ENCODE results near the gene ATG16L1. TPM values are rescaled to one million over a fixed set of nuclear protein-coding genes. Genes with fewer than 3 reads are reported as not detected.

Gene ATG16L1
- total RNA-seq, 1 experiment from 2014 or later, result 43.2 TPM

GRCh38 chr2:233260661-233261060, 9.2 kb downstream of the ATG16L1 start:
- H3K9me3 ChIP-seq (ENCODE audit: low read depth, low read length, poor library complexity, severe bottlenecking), result no peaks in the 10 kb centered on the region
- peaks cover 78% of the 10 kb centered on the region for H3K36me3 ChIP-seq (ENCODE audit: insufficient read depth, low read length, poor library complexity, severe bottlenecking)
- no TSS peak for BruUV-seq (replicated peaks)
- no peak for TF ChIP-seq EZH2 (IDR thresholded peaks at IDR 0.05; ENCODE audit: borderline replicate concordance, low read depth, low read length, poor library complexity, severe bottlenecking)
- no peak for TF ChIP-seq CTCF (conservative IDR thresholded peaks at IDR 0.05; ENCODE audit: low read depth, low read length)
- no peak for DNase-seq (ENCODE audit: low spot score)
- H3K27me3 ChIP-seq (replicated peaks; ENCODE audit: insufficient read depth, low read depth, low read length, poor library complexity), result no peaks in the 10 kb centered on the region
- intact Hi-C loops (cut with micrococcal nuclease; ENCODE audit: unreplicated experiment), result no loop called here
- CTCF ChIA-PET, result no interaction called here
- no peak overlapping the region for H3K4me3 ChIP-seq (ENCODE audit: low read depth, low read length, poor library complexity, severe bottlenecking)
- POLR2A ChIA-PET (ENCODE audit: low non-redundant PET), result no interaction called here
- no peaks in the 10 kb centered on the region for H3K4me1 ChIP-seq (ENCODE audit: insufficient read depth, low read length, poor library complexity, severe bottlenecking)
- no peak overlapping the region for H3K27ac ChIP-seq (ENCODE audit: low read depth, low read length, poor library complexity, severe bottlenecking)

GRCh38 chr2:233261819-233262555, 10.5 kb downstream of the ATG16L1 start:
- Histone ChIP-seq H3K9me3 (ENCODE audit: low read depth, low read length, poor library complexity, severe bottlenecking) (no peaks in the 10 kb centered on the region), H3K36me3 (ENCODE audit: insufficient read depth, low read length, poor library complexity, severe bottlenecking) (peaks cover 78% of the 10 kb centered on the region), H3K4me1 (ENCODE audit: insufficient read depth, low read length, poor library complexity, severe bottlenecking) (no peaks in the 10 kb centered on the region), H3K27me3 (replicated peaks; ENCODE audit: insufficient read depth, low read depth, low read length, poor library complexity) (no peaks in the 10 kb centered on the region), H3K27ac (ENCODE audit: low read depth, low read length, poor library complexity, severe bottlenecking) (no peak overlapping the region), H3K4me3 (ENCODE audit: low read depth, low read length, poor library complexity, severe bottlenecking) (no peak overlapping the region)
- POLR2A ChIA-PET (ENCODE audit: low non-redundant PET), result no interaction called here
- no TSS peak for BruUV-seq (replicated peaks)
- no peak for DNase-seq (ENCODE audit: low spot score)
- intact Hi-C loops (cut with micrococcal nuclease; ENCODE audit: unreplicated experiment), result no loop called here
- CTCF ChIA-PET, result no interaction called here
- no peak for TF ChIP-seq EZH2 (IDR thresholded peaks at IDR 0.05; ENCODE audit: borderline replicate concordance, low read depth, low read length, poor library complexity, severe bottlenecking)
- TF ChIP-seq CTCF (conservative IDR thresholded peaks at IDR 0.05; ENCODE audit: low read depth, low read length), result no peak

GRCh38 chr2:233262562-233262961, 11.1 kb downstream of the ATG16L1 start:
- H3K4me3 ChIP-seq (ENCODE audit: low read depth, low read length, poor library complexity, severe bottlenecking), result no peak overlapping the region
- TF ChIP-seq EZH2 (IDR thresholded peaks at IDR 0.05; ENCODE audit: borderline replicate concordance, low read depth, low read length, poor library complexity, severe bottlenecking), result no peak
- no peak for DNase-seq (ENCODE audit: low spot score)
- H3K9me3 ChIP-seq (ENCODE audit: low read depth, low read length, poor library complexity, severe bottlenecking), result no peaks in the 10 kb centered on the region
- BruUV-seq (replicated peaks), result no TSS peak
- intact Hi-C loops (cut with micrococcal nuclease; ENCODE audit: unreplicated experiment), result no loop called here
- ChIA-PET POLR2A (ENCODE audit: low non-redundant PET) (no interaction called here), CTCF (no interaction called here)
- peaks cover 78% of the 10 kb centered on the region for H3K36me3 ChIP-seq (ENCODE audit: insufficient read depth, low read length, poor library complexity, severe bottlenecking)
- no peaks in the 10 kb centered on the region for H3K27me3 ChIP-seq (replicated peaks; ENCODE audit: insufficient read depth, low read depth, low read length, poor library complexity)
- H3K4me1 ChIP-seq (ENCODE audit: insufficient read depth, low read length, poor library complexity, severe bottlenecking), result no peaks in the 10 kb centered on the region
- no peak overlapping the region for H3K27ac ChIP-seq (ENCODE audit: low read depth, low read length, poor library complexity, severe bottlenecking)

GRCh38 chr2:233263045-233263570, 11.6 kb downstream of the ATG16L1 start:
- Histone ChIP-seq H3K36me3 (ENCODE audit: insufficient read depth, low read length, poor library complexity, severe bottlenecking) (peaks cover 76% of the 10 kb centered on the region), H3K4me3 (ENCODE audit: low read depth, low read length, poor library complexity, severe bottlenecking) (no peak overlapping the region), H3K4me1 (ENCODE audit: insufficient read depth, low read length, poor library complexity, severe bottlenecking) (no peaks in the 10 kb centered on the region), H3K27me3 (replicated peaks; ENCODE audit: insufficient read depth, low read depth, low read length, poor library complexity) (no peaks in the 10 kb centered on the region), H3K27ac (ENCODE audit: low read depth, low read length, poor library complexity, severe bottlenecking) (no peak overlapping the region), H3K9me3 (ENCODE audit: low read depth, low read length, poor library complexity, severe bottlenecking) (no peaks in the 10 kb centered on the region)
- ChIA-PET CTCF (no interaction called here), POLR2A (ENCODE audit: low non-redundant PET) (no interaction called here)
- BruUV-seq (replicated peaks), result no TSS peak
- TF ChIP-seq EZH2 (IDR thresholded peaks at IDR 0.05; ENCODE audit: borderline replicate concordance, low read depth, low read length, poor library complexity, severe bottlenecking) (no peak), CTCF (conservative IDR thresholded peaks at IDR 0.05; ENCODE audit: low read depth, low read length) (no peak)
- DNase-seq (ENCODE audit: low spot score), result no peak
- intact Hi-C loops (cut with micrococcal nuclease; ENCODE audit: unreplicated experiment), result no loop called here
